HG02678 (cell line): ENCODE measurements around the gene EIF3L.
A peak's percentile ranks its signal among the peaks of the same experiment; 100 is the strongest.

Source experiments
- ATAC-seq: cut with Tn5 transposase; IDR thresholded peaks from one replicate; pipeline ENCODE4 v1.9.1; 2021; ENCODE audit warnings: mild to moderate bottlenecking, moderate library complexity; ENCODE audit not compliant: unreplicated experiment

Gene EIF3L

DNA sequence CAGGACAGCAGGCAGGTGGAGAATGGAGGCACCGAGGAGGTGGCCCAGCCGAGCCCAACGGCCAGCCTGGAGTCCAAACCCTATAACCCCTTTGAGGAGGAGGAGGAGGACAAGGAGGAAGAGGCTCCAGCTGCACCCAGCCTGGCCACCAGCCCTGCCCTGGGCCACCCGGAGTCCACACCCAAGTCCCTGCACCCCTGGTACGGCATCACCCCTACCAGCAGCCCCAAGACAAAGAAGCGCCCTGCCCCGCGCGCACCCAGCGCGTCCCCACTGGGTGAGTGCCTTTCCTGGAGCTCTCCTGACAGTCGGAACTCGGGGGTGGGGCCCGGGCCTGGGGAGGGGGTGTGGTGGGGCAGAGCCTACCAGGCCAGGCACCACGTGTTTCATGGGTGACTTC lies 76.5 kb downstream of the EIF3L start:
- ATAC-seq: no peak

GRCh38 chr22:37926358-37926757 lies 77.1 kb downstream of the EIF3L start:
- no peak for ATAC-seq

- no peak for ATAC-seq
Measured at GRCh38 chr22:37926771-37927636, 77.8 kb downstream of the EIF3L start.

- ATAC-seq: no peak
Measured at GRCh38 chr22:37927637-37927936, 78.4 kb downstream of the EIF3L start.

DNA sequence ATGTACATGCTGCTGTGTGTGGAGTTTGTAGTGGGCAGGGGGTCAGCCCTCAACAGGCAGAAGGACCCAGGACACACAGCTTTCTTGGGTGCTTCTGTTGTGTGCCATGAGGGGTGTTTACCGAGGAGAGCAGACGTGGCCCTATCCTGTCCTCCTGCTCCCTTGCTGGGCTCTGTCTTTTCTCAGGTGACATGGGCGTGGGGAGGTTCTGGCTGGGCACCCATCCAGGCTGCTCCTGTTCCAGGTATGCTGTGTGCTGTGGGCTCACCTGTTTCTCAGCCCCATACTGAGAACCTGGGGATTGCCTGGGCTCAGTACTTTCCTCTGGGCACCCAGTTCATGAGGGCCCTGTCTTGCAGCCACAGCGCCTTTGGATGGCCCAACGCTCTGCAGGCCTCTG lies 80.2 kb downstream of the EIF3L start:
- ATAC-seq: no peak

GRCh38 chr22:37930270-37930951 lies 81.2 kb downstream of the EIF3L start:
- no peak for ATAC-seq

DNA sequence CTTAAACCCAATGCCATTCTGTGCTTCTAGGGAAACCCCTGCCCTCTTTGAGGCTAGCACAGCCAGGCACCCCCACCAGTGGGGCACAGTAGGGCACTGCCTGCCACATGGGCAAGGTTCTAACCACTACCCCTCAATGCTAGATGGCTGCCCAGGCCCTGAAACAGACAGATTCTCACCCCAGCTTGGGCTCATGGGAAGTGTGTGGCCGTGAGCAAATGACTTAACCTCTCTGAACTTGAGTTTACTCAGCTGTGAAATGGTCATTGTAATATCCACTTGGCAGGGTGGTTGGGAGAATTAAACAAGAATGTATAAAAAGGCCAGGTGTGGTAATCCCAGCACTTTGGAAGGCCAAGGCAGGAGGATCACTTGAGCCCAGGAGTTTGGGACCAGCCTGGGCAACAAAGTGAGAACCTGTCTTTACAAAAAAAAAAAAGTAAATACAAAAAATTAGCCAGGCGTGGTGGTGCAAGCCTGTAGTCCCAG lies 81.8 kb downstream of the EIF3L start:
- ATAC-seq: no peak

DNA sequence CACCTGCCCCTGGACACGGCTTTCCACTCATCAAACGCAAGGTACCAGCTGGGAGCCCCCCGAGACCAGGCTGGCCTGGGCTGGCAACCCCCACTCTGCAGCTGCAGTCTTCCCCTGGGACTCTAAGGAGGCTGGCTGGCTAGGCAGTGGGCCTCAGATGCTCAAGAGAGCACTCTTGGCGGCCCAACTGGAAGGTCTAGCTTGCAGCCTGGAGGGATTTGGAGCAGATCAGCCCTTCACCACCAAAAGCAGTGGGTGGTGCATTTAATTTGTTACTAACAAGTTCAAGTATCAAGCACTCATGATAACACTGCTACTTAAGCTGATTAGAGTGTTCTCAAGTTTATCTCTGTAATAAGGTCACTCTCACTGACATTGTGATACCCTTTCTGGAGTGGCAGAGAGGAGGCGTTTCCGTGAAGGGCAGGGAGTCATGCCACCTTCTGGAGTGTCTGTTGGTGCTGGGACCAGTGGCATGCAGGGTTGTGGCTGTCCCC lies 82.7 kb downstream of the EIF3L start:
- no peak for ATAC-seq

GRCh38 chr22:37932401-37932800 lies 83.2 kb downstream of the EIF3L start:
- ATAC-seq: no peak

GRCh38 chr22:37932821-37933578 lies 83.8 kb downstream of the EIF3L start:
- ATAC-seq: no peak

- peak; percentile 87 for ATAC-seq
Measured at GRCh38 chr22:37933711-37934376, 84.6 kb downstream of the EIF3L start.
